OCI-LY1 (cell line): ENCODE results near the gene KCNMB2.

Source experiments
- CTCF ChIP-seq: fragments of 200-600 bp; sonication (generic), shearing (Covaris generic); IDR thresholded peaks from 2 replicates; pipeline ENCODE4 v1.5.1; 2017; ENCODE audit warnings: mild to moderate bottlenecking, antibody characterized with exemption, low read length, moderate library complexity, mixed read lengths
- EZH2 ChIP-seq: fragments of 200-600 bp; sonication (generic), shearing (Covaris generic); IDR thresholded peaks from 2 replicates; pipeline ENCODE4 v1.8.0; 2017; ENCODE audit warnings: borderline replicate concordance, mixed run types, mild to moderate bottlenecking, antibody characterized with exemption, low read length, moderate library complexity, mixed read lengths

GRCh38 chr3:178486903-178487302, 49.3 kb upstream of the KCNMB2 start:
- TF ChIP-seq EZH2, result no peak
- no peak for TF ChIP-seq CTCF
